HPDE6-E6E7 (cell line): Measurements from ENCODE around the gene UBTD1.

Experiments
- DNase-seq: peaks from one replicate; pipeline ENCODE4 v3.0.0; 2011; ENCODE audit warnings: missing footprints; ENCODE audit errors: extremely low spot score

The UBTD1 gene

GRCh38 chr10:97618285-97618684 lies 119.6 kb downstream of the UBTD1 start:
- DNase-seq: no peak

- DNase-seq: no peak
These were observed 120.0 kb downstream of the UBTD1 start for GRCh38 chr10:97618733-97619132.
